ENCODE measurements around the gene CYP2C19. TPM values are rescaled to one million over a fixed set of nuclear protein-coding genes. Genes with fewer than 3 reads are reported as not detected.

CYP2C19 gene
- total RNA-seq (2014; rRNA removed; shearing (Covaris generic)), result not detected in 2 replicates

GRCh38 chr10:94762393-94762792 lies at the start of gene CYP2C19:
Gene CYP2C19 (plus strand): TSS chr10:94762681. CDS start chr10:94762706, 25 bp downstream.

Other genes with a start within 250 kb of the CYP2C19 start
- gene HELLS, start 216.9 kb upstream of the CYP2C19 start, total RNA-seq (2014; rRNA removed; shearing (Covaris generic)), result 135 and 139 TPM in 2 replicates
- gene CYP2C18, start 79.0 kb upstream of the CYP2C19 start, total RNA-seq (2014; rRNA removed; shearing (Covaris generic)), result 0.23 TPM in 1 of 2 replicates, not detected in the other
- not detected in 2 replicates for gene CYP2C9, start 176.0 kb downstream of the CYP2C19 start, total RNA-seq (2014; rRNA removed; shearing (Covaris generic))